GM12874 (cell line): ENCODE data around the gene GPC1.
A peak's percentile ranks its signal among the peaks of the same experiment; 100 is the strongest.

ENCODE experiments used
- CTCF ChIP-seq: IDR thresholded peaks from 2 replicates; pipeline ENCODE4 v1.5.1; 2011; ENCODE audit warnings: low read depth, mild to moderate bottlenecking, control low read depth, low read length, moderate library complexity; ENCODE audit not compliant: insufficient read depth

Gene GPC1

GRCh38 chr2:240512666-240513535, 77.4 kb downstream of the GPC1 start:
- TF ChIP-seq CTCF, result no peak

- TF ChIP-seq CTCF, result peak; percentile 97
Measured at GRCh38 chr2:240513549-240514287, 78.3 kb downstream of the GPC1 start.

DNA sequence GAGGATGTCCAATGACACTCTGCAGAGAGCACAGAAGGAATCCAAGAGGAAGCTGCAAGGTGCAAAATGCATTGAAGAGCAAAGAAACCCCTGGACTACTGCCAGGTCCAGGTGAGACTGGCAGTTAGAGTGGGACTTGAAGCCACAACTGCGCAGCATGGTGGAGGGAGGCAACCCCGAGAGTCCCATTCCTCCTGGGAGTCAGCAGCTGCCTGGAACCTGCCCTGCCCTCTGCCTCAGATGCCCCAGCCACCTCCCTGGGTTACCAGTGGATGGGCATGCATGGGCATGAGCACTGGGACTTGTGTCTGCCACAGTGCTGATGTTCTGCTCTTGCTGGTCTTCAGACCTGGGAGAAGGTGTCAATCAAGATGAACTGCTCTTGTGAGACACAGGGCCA, 79.2 kb downstream of the GPC1 start:
- TF ChIP-seq CTCF, result no peak

DNA sequence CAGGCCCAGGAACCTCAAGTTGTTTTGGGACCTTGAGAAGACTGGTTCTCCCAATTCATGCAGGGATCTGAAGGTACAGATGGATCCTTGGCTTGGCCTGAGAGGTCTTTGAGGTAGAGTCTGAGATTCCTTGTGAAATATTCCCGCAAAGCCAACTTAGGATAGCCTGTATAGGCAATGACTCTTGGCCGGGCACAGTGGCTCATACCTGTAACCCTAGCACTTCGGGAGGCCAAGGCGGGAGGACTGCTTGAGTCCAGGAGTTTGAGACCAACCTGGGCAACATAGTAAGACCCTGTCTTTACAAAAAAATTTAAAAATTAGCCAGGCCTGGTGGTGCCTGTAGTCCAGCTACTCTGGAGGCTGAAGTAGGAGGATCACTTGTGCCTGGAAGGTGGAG, 81.9 kb downstream of the GPC1 start:
- no peak for TF ChIP-seq CTCF
